Upper lobe of left lung (tissue), 6 donors: Measurements from ENCODE around the gene LPAR3. TPM values are rescaled to one million over a fixed set of nuclear protein-coding genes. Genes with fewer than 3 reads are reported as not detected.
A peak's percentile ranks its signal among the peaks of the same experiment; 100 is the strongest.

Source experiments
- ATAC-seq, 2 donors: fragments of 200-7000 bp; cut with Tn5 transposase; one replicate each; pipeline ENCODE4 v1.9.1; 2022; ENCODE audit warnings: mild to moderate bottlenecking in 2 of 2, moderate library complexity in 2 of 2; ENCODE audit not compliant: low FRiP score in 2 of 2
- DNase-seq, 2 donors: peaks; one replicate each; pipeline ENCODE4 v3.0.0-alpha.2; 2019 to 2020
- H3K27ac ChIP-seq, 4 donors: fragments of 200-600 bp; sonication (generic); one replicate each; pipeline ENCODE4 v1.5.1; 2016 to 2019
- H3K27me3 ChIP-seq, 4 donors: fragments of 200-600 bp; sonication (generic); one replicate each; pipeline ENCODE4 v1.5.1; 2017 to 2019
- H3K36me3 ChIP-seq, 4 donors: fragments of 200-600 bp; sonication (generic); one replicate each; pipeline ENCODE4 v1.5.1; 2016 to 2019
- H3K4me1 ChIP-seq, 4 donors: fragments of 200-600 bp; sonication (generic); one replicate each; pipeline ENCODE4 v1.5.1; 2018 to 2019
- H3K4me3 ChIP-seq, 4 donors: fragments of 200-600 bp; sonication (generic); one replicate each; pipeline ENCODE4 v1.5.1; 2017 to 2019; ENCODE audit warnings: mild to moderate bottlenecking in 2 of 4, moderate library complexity in 1 of 4
- H3K9me3 ChIP-seq, 4 donors: fragments of 200-600 bp; sonication (generic); one replicate each; pipeline ENCODE4 v1.5.1; 2018 to 2019
- EP300 ChIP-seq, 4 donors: sonication (generic); formaldehyde crosslinking; IDR thresholded peaks; one replicate each; pipeline ENCODE4 v1.5.1; 2017; ENCODE audit warnings: antibody characterized with exemption in 4 of 4, control low read depth in 2 of 4
- POLR2A ChIP-seq, 4 donors: fragments of 450-650 bp; IDR thresholded peaks; one replicate each; pipeline ENCODE4 v1.5.1; 2016 to 2017; ENCODE audit warnings: antibody characterized with exemption in 4 of 4, mild to moderate bottlenecking in 2 of 4
- POLR2AphosphoS5 ChIP-seq, 2 donors: sonication (generic); formaldehyde crosslinking; IDR thresholded peaks; one replicate each; pipeline ENCODE4 v1.5.1; 2017; ENCODE audit warnings: antibody characterized with exemption in 2 of 2
- WGBS, 2 donors: methylation state at CpG; one replicate each; pipeline ENCODE4 v1.1.5; 2017 to 2018; 5-methylcytosine and 5-hydroxymethylcytosine counted together
- total RNA-seq, 6 donors: library from RNA; depleted of rRNA in 4 of 6; stranded (reverse); fragments of >200 nt in 4 of 6; gene quantifications; one replicate each; pipeline versions ENCODE4 v1.1.0 to v1.2.1, GENCODE V29; 2016 to 2021
- TF ChIP-seq, protein P1 (sequence below), 6 experiments: fragments of 450-650 bp in 4 of 6; fragments of 200-600 bp in 2 of 6; sonication (generic) in 2 of 6; IDR thresholded peaks; one replicate each; pipeline ENCODE4 v1.5.1; 2016 to 2019; ENCODE audit warnings: antibody characterized with exemption in 6 of 6
- donor health status: DM: no; HTN: no; CAD: no; lungs with moderate emphysema.
- donor health status: DM: no; HTN: yes; CAD: no; lungs with severe emphysema.

The LPAR3 gene
- total RNA-seq, 6 donors from 2014 or later, result 1.5 to 9.8 (median 4.3) TPM; not detected in 1

GRCh38 chr1:84785271-84786036, 107.6 kb downstream of the LPAR3 start:
- no peak overlapping the region for H3K27ac ChIP-seq
- no peak for DNase-seq
- H3K27me3 ChIP-seq, result no peaks in the 10 kb centered on the region
- ATAC-seq, result no peak
- peaks cover 0 to 1% (median 0%) of the 10 kb centered on the region in 4 donors for H3K4me1 ChIP-seq
- WGBS, 2 donors, result 63 to 73% methylated on average over 4 of the region's 4 CpGs
- no peak for TF ChIP-seq EP300 (IDR thresholded peaks at IDR 0.05)
- no peak for TF ChIP-seq POLR2A (IDR thresholded peaks at IDR 0.05)
- TF ChIP-seq, protein P1, sequence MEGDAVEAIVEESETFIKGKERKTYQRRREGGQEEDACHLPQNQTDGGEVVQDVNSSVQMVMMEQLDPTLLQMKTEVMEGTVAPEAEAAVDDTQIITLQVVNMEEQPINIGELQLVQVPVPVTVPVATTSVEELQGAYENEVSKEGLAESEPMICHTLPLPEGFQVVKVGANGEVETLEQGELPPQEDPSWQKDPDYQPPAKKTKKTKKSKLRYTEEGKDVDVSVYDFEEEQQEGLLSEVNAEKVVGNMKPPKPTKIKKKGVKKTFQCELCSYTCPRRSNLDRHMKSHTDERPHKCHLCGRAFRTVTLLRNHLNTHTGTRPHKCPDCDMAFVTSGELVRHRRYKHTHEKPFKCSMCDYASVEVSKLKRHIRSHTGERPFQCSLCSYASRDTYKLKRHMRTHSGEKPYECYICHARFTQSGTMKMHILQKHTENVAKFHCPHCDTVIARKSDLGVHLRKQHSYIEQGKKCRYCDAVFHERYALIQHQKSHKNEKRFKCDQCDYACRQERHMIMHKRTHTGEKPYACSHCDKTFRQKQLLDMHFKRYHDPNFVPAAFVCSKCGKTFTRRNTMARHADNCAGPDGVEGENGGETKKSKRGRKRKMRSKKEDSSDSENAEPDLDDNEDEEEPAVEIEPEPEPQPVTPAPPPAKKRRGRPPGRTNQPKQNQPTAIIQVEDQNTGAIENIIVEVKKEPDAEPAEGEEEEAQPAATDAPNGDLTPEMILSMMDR (IDR thresholded peaks at IDR 0.05), result no peak
- TF ChIP-seq POLR2AphosphoS5 (IDR thresholded peaks at IDR 0.05), result no peak
- H3K4me3 ChIP-seq, result no peak overlapping the region
- H3K9me3 ChIP-seq, result no peaks in the 10 kb centered on the region
- H3K36me3 ChIP-seq, result no peaks in the 10 kb centered on the region

DNA sequence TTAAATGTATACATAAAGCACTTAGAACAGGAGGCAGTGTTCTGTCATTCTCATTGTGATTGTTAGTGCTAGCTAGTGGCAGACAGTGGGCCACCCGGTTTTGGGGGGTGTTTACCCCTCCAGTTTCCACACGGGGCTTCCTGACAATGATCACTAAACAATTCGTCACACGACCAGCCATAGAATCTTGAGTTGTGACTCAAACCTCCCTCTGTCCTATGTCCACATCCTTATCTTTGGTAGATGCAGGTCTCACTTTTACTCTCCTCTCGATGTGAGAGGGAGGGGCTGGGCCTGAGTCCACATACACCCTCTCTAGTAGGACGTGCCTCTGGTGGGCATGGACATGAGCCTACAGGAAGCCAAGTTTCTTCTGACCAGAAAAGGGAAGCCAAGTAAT, 110.1 kb downstream of the LPAR3 start:
- H3K9me3 ChIP-seq, result no peaks in the 10 kb centered on the region
- H3K27ac ChIP-seq, result no peak overlapping the region
- H3K4me1 ChIP-seq, result peaks cover 0 to 9% (median 2%) of the 10 kb centered on the region in 4 donors
- no peak overlapping the region for H3K4me3 ChIP-seq
- no peak for DNase-seq
- TF ChIP-seq EP300 (IDR thresholded peaks at IDR 0.05) (no peak), POLR2A (IDR thresholded peaks at IDR 0.05) (no peak), POLR2AphosphoS5 (IDR thresholded peaks at IDR 0.05) (no peak)
- TF ChIP-seq, protein P1 (IDR thresholded peaks at IDR 0.05), result no peak
- H3K36me3 ChIP-seq, result no peaks in the 10 kb centered on the region
- no peak for ATAC-seq
- WGBS, 2 donors, result 67 to 78% methylated on average over 6 of the region's 6 CpGs
- H3K27me3 ChIP-seq, result no peaks in the 10 kb centered on the region

- peaks cover 0 to 9% (median 2%) of the 10 kb centered on the region in 4 donors for H3K4me1 ChIP-seq
- peak; percentile 67 to 85 for DNase-seq
- 50 to 69% methylated on average over 17 to 18 of the region's 18 CpGs for WGBS, 2 donors
- no peak for TF ChIP-seq POLR2A (IDR thresholded peaks at IDR 0.05)
- TF ChIP-seq, protein P1 (IDR thresholded peaks at IDR 0.05), result peak in 5 of 6 experiments; percentile 38 to 61 (median 47)
- H3K27ac ChIP-seq, result no peak overlapping the region
- ATAC-seq, result peak in 1 of 2 donors; percentile 63
- no peak overlapping the region for H3K4me3 ChIP-seq
- H3K27me3 ChIP-seq, result no peaks in the 10 kb centered on the region
- H3K36me3 ChIP-seq, result no peaks in the 10 kb centered on the region
- H3K9me3 ChIP-seq, result no peaks in the 10 kb centered on the region
These were observed 110.8 kb downstream of the LPAR3 start for GRCh38 chr1:84781946-84782771.

DNA sequence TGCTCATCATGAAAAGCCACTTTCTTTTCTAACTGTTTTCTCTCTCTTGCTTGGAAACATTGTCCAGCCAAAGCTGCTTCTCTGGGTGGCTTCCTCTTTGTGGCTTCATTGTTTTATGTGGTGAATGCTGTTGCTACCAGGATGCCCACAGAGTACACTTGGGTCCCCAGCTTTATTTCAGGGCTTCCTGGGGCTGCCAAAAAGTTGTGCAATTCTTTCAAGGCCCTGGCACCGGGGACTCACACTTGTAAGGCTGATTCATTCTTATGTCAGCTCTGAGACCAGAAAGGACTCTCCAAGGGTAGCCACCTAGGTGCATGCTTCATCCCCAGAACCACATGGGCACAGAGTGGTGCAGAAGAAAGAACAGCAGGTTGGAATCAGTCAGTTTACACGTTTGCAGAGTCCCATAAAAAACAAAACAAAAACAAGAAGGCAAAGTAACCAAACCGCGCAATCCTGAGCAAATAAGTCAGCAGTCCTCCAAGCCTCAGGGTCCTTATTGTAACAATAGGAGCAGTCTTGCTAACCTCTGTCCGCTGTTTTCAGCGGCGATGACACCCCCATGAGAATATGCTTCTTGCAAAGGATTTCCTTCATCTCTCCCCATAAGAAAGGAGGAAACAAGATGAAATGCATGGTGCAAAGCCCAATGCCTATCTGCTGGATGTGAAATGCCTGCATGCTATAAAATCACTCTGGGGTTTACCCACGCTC, 112.8 kb downstream of the LPAR3 start:
- no peaks in the 10 kb centered on the region for H3K9me3 ChIP-seq
- H3K36me3 ChIP-seq, result no peaks in the 10 kb centered on the region
- peak in 1 of 2 donors; percentile 14 for ATAC-seq
- H3K4me3 ChIP-seq, result no peak overlapping the region
- TF ChIP-seq POLR2AphosphoS5 (IDR thresholded peaks at IDR 0.05), result no peak
- TF ChIP-seq POLR2A (IDR thresholded peaks at IDR 0.05), result no peak
- WGBS, 2 donors, result 64 to 75% methylated on average over 8 of the region's 8 CpGs
- no peak overlapping the region for H3K27ac ChIP-seq
- peaks cover 0 to 9% (median 2%) of the 10 kb centered on the region in 4 donors for H3K4me1 ChIP-seq
- H3K27me3 ChIP-seq, result no peaks in the 10 kb centered on the region
- peak in 1 of 2 donors; percentile 24 for DNase-seq

GRCh38 chr1:84776639-84777038, 116.4 kb downstream of the LPAR3 start:
- ATAC-seq, result no peak

More at GRCh38 chr1:84776639-84777038, 116.4 kb downstream of the LPAR3 start:
- no peaks in the 10 kb centered on the region for H3K36me3 ChIP-seq
- no peak overlapping the region for H3K27ac ChIP-seq
- H3K4me3 ChIP-seq, result no peak overlapping the region
- no peaks in the 10 kb centered on the region for H3K9me3 ChIP-seq
- TF ChIP-seq POLR2AphosphoS5 (IDR thresholded peaks at IDR 0.05) (no peak), EP300 (IDR thresholded peaks at IDR 0.05) (no peak)
- no peak for DNase-seq
- 67 to 78% methylated on average over 5 of the region's 5 CpGs for WGBS, 2 donors
- no peaks in the 10 kb centered on the region for H3K27me3 ChIP-seq
- peaks cover 0 to 9% (median 2%) of the 10 kb centered on the region in 4 donors for H3K4me1 ChIP-seq
